ENCODE measurements around the gene FGF9. TPM values are rescaled to one million over a fixed set of nuclear protein-coding genes. Genes with fewer than 3 reads are reported as not detected.

FGF9 gene
- total and polyA plus RNA-seq, 10 of the 15 experiments (the other 5 are each of a cell fraction or from before 2014, with no cell fraction given): 0.05 to 1.5 (median 0.83) TPM

DNA sequence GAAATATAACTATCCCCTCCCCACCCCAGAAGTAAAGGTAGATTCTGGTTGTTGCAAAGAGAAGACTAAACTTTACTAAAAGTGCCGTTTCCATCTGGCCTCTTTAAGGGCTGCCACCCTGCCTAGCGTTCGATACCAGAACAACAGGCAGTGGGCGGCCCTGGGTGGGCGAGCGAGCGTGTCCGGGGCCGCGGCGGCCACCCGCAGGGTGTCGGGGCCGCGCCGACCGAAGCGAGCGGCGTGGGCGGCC, 2.6 kb downstream of the FGF9 start (continued):
- TF ChIP-seq, protein P1, sequence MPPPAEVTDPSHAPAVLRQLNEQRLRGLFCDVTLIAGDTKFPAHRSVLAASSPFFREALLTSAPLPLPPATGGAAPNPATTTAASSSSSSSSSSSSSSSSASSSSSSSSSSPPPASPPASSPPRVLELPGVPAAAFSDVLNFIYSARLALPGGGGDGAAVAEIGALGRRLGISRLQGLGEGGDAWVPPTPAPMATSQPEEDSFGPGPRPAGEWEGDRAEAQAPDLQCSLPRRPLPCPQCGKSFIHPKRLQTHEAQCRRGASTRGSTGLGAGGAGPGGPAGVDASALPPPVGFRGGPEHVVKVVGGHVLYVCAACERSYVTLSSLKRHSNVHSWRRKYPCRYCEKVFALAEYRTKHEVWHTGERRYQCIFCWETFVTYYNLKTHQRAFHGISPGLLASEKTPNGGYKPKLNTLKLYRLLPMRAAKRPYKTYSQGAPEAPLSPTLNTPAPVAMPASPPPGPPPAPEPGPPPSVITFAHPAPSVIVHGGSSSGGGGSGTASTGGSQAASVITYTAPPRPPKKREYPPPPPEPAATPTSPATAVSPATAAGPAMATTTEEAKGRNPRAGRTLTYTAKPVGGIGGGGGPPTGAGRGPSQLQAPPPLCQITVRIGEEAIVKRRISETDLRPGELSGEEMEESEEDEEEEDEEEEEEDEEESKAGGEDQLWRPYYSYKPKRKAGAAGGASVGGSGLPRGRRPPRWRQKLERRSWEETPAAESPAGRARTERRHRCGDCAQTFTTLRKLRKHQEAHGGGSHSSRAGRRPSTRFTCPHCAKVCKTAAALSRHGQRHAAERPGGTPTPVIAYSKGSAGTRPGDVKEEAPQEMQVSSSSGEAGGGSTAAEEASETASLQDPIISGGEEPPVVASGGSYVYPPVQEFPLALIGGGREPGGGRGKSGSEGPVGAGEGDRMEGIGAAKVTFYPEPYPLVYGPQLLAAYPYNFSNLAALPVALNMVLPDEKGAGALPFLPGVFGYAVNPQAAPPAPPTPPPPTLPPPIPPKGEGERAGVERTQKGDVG (CRISPR knock-in tag; IDR thresholded peaks at IDR 0.05): no peak
- TF ChIP-seq, protein P2, sequence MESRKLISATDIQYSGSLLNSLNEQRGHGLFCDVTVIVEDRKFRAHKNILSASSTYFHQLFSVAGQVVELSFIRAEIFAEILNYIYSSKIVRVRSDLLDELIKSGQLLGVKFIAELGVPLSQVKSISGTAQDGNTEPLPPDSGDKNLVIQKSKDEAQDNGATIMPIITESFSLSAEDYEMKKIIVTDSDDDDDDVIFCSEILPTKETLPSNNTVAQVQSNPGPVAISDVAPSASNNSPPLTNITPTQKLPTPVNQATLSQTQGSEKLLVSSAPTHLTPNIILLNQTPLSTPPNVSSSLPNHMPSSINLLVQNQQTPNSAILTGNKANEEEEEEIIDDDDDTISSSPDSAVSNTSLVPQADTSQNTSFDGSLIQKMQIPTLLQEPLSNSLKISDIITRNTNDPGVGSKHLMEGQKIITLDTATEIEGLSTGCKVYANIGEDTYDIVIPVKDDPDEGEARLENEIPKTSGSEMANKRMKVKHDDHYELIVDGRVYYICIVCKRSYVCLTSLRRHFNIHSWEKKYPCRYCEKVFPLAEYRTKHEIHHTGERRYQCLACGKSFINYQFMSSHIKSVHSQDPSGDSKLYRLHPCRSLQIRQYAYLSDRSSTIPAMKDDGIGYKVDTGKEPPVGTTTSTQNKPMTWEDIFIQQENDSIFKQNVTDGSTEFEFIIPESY (IDR thresholded peaks at IDR 0.05): no peak
- TF ChIP-seq CHD4 (IDR thresholded peaks at IDR 0.05) (no peak), WRNIP1 (IDR thresholded peaks at IDR 0.05; ENCODE audit: borderline replicate concordance, low read depth, low read length) (no peak), MEF2B (IDR thresholded peaks at IDR 0.05; ENCODE audit: partially characterized antibody, poor library complexity, severe bottlenecking) (no peak), ATF7 (IDR thresholded peaks at IDR 0.05; ENCODE audit: low read depth) (no peak)
- TF ChIP-seq, protein P3, sequence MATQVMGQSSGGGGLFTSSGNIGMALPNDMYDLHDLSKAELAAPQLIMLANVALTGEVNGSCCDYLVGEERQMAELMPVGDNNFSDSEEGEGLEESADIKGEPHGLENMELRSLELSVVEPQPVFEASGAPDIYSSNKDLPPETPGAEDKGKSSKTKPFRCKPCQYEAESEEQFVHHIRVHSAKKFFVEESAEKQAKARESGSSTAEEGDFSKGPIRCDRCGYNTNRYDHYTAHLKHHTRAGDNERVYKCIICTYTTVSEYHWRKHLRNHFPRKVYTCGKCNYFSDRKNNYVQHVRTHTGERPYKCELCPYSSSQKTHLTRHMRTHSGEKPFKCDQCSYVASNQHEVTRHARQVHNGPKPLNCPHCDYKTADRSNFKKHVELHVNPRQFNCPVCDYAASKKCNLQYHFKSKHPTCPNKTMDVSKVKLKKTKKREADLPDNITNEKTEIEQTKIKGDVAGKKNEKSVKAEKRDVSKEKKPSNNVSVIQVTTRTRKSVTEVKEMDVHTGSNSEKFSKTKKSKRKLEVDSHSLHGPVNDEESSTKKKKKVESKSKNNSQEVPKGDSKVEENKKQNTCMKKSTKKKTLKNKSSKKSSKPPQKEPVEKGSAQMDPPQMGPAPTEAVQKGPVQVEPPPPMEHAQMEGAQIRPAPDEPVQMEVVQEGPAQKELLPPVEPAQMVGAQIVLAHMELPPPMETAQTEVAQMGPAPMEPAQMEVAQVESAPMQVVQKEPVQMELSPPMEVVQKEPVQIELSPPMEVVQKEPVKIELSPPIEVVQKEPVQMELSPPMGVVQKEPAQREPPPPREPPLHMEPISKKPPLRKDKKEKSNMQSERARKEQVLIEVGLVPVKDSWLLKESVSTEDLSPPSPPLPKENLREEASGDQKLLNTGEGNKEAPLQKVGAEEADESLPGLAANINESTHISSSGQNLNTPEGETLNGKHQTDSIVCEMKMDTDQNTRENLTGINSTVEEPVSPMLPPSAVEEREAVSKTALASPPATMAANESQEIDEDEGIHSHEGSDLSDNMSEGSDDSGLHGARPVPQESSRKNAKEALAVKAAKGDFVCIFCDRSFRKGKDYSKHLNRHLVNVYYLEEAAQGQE (IDR thresholded peaks at IDR 0.05; ENCODE audit: low read depth, low read length): no peak

Measured in GM12878 (cell line).